ENCODE measurements around the gene SORCS2.

The SORCS2 gene

DNA sequence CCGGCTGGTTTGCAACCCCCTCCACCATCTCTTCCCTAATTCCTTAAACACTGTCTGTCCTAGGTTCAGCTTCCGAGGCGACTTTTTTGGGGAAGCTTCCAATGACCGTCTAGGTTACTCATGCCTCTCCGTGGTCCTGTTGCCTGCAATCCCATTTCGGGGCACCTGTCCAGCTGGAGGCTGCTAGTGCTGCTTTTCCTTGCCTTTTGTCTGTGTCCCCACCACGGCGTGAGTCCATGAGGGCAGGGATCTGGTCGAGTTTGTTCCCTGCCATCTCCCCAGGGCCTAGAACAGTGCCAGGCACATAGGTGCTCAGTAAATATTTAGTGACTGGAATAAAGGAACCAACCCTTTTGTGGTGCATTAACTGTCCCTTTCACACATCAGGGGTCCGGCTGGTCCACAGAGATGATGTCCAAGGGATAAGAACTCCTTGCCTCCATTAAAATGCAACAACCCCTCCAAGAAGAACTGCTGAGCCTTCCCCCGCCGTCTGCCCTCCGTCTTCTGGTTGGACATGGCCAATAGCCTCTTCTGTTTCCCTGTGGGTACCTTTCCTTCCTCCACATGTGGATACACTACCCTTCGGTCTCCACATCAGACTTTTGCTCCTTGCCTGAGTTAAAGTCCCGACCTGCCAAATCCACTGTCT lies 5.7 kb upstream of the SORCS2 start:
- DNase-seq (ENCODE audit: low read depth) = no peak

DNA sequence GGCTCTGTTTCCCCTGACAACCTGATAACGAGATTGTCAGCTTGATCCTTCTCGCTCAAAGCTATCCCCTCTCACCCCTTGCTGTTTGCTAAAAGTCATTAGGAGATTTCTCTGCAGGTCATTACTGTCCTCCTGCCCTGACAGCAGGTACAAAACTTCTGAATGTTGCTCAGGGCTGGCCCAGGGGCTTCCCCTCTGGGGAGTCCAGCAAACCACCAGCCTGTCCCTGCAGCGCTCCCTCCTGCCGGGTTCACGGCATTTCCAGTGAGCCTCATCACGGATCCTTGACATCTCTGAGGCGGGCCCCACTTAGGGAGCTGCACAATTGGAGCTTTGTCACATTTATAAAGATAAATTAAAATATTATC lies 5.2 kb upstream of the SORCS2 start:
- no peak for DNase-seq (ENCODE audit: low read depth)

DNA sequence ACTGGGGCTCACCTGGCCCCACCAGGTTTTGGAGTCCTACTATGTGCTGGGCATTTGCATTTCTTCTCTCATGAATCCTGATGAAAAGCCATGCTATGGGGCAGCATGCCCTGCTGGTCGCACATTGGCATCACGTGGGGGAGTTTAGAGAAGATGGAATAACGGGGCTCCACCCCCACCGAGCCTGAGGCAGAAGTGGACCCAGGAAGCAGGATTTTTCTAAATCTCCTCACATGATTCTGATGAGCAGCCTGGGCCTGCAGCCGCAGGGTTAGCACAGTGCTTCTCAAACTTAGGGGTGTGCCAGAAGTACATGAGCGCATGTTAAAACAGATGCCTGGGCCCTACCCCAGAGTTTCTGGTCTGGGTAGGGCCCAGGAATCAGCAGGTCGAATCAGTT lies 4.6 kb upstream of the SORCS2 start:
- DNase-seq (ENCODE audit: low read depth) = no peak

DNA sequence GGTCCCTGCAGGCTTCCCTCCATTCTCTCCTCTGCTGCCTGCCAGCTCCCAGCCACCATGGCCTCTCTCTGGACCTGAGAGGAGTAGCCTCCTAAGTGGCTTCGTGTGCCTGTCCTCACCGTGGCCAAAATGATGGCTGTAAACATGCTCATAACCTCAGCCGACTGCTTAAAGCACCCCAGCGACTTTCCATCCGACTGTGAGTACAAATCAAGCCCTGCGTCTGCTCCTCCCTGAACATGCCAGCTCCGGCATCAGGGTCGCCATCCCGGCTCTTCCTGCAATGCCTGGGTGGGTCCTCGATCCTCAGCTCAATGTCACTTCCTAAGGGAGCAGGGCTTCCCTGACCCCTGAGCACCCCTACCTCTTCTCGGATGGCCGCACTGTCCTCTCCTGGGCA lies 3.3 kb upstream of the SORCS2 start:
- DNase-seq (ENCODE audit: low read depth) = no peak

DNA sequence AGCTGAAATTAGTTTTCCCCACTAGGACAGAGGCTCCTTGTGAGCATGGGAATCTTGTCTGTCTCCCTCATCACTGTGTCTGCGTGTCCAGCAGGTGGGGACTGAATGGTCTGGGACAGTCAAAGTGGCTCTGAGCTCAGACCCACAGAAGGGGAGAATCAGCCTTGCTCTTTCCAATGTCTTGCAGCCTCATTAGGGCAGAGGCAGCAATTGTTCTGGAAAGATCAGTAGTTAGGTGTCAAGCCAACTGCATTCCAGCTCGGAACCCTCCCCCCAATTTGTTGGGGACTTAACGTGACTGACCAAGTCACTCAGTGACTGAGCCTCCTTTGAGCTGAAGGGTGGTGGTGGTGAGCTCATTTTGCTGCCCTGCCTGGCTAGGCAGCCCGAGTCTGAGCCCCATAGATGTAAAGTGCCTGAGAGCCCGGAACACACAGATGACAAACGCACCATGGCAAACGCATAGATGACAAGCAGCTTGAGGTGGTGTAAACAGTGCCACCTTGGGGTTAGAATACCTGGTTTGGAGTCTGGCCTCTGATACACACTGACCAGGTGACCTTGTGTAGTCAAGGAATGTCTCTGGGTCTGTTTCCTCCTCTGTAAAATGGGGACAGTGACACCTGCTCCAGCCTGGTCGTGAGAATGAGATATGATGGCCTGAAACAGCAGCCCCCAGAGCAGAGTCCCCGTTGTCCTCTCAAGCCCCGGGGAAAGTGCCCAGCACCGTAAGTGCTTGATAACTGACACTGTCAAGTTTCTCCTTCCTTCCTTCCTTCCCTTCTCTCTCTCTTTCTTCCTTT lies 2.7 kb upstream of the SORCS2 start:
- no peak for DNase-seq (ENCODE audit: low read depth)

DNA sequence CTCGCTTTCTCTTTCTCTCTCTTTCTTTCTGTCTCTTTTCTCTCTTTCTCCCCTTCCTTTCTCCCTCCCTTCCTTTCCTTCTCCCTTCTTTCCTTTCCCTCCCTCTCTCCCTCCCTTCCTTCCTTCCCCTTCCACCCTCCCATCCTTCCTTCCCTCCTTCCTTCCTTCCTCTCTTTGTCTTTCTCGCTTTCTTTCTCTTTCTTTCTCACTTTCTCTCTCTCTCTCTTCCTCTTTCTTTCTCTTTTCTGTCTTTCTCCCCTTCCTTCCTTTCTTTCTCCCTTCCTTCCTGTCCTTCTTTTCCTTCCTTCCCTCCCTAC lies 2.1 kb upstream of the SORCS2 start:
- no peak for DNase-seq (ENCODE audit: low read depth)

DNA sequence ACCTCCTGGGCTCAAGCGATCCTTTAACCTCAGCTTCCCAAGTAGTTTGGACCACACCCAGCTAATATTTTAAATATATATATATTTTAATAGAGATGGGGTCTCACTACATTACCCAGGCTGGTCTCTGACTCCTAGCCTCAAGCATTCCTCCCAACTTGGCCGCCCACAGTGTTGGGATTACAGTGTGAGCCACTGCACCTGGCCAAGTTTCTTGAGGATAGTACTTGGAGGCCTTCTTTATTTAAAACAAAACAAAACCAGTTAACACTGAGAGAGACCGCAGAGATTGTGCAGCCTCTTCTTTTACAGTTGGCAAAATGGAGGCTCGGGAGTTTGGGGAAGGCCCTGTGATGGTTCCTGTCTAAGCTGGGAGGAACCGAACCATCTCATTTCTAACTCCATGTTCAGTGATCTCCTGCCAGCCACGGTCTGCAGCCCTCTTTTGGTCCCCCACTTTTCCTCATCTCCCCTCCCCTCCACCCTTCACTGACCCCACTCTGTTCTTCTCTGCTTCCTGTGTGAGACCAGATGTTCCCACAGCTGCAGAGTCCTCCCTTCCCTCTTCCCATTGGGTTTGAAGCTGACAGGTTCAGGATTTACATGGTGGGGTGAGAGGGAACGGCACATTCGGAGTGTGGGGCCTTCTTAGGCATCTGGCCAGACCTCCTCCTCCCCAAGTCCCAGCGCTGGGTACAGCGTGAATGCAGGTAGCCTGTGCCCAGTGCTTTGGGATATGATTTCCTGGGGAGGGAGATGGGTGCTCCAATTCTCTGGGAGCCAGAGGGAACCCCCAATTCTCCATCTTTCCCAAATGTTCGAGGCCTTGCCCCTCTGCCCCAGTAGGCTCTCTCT lies 1.4 kb upstream of the SORCS2 start:
- no peak for DNase-seq (ENCODE audit: low read depth)

DNA sequence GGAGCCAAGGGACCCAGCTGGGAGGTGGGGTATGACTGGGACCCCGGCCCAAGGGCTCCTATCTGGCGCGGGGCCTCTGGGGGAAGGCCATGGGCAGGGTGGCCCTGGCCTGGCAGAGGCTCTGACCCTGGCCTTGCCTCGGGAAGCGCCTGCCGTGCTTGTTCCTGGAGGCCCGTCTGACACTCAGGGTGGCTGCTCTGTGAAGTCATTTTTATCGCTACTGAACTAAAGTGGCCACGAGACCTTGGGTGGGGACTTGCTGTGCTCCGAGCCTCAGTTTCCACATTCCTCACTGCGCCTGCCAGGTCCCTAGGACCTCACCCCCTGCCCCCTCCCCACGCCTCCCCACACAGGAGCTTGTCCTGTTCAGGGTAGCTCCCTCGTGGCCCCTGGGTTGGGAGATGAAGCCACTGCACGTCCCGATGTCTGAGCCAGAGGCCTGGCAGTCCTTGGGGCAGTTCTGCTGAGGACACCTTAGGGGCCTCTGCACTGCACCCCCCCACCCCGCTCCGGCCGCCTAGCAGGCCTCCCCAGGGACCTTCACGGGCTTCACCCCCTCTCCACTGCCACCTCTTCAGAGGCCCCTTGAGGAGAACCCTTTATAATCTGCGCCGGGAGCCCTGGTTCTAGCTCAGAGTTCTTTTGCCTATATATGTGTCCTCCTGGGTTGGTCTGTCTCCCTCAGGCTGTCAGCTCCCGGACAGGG lies 639 bp upstream of the SORCS2 start:
- no peak for DNase-seq (ENCODE audit: low read depth)

DNA sequence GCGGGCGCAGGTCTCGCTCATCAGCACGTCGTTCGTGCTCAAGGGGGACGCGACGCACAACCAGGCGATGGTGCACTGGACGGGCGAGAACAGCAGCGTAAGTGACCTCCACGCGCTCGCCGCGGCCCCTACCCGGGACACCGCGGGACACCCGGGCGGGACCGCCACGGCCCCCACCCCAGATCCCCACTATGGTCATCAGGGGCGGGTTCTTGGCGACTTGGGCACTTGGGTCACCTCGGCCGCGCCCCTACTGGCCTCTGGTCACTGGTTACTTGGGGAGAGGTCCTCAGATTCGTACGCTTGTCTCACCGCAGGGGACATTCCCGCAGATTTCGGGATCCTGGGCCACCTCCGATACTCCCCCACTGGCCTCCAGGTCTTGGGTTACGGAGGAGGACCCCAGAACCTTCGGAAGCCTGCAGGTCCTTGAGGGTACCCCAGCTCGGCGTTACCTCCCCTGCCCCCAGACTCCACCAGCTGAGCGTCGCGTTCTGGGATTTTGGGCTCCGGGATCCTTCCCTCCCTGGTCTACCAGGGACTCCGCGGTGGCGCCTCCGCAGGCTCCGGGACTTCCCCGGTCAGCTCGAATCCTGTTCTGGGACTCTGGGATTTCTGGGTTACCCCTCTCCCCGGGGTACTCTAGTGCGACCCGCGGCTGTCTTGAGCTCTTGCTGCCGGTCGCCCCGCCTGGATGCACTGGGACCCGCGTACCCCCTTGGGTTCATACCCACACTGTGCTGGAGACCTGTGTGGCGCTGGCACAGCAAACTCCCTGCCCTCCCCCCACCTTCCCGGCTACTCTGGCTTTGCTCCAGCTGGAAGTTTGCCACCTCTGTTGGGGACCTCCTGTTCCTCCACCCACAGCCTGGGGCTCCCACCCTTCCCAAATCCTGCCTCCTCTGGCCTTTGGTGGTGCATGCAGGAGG lies 956 bp downstream of the SORCS2 start:
- no peak for DNase-seq (ENCODE audit: low read depth)

DNA sequence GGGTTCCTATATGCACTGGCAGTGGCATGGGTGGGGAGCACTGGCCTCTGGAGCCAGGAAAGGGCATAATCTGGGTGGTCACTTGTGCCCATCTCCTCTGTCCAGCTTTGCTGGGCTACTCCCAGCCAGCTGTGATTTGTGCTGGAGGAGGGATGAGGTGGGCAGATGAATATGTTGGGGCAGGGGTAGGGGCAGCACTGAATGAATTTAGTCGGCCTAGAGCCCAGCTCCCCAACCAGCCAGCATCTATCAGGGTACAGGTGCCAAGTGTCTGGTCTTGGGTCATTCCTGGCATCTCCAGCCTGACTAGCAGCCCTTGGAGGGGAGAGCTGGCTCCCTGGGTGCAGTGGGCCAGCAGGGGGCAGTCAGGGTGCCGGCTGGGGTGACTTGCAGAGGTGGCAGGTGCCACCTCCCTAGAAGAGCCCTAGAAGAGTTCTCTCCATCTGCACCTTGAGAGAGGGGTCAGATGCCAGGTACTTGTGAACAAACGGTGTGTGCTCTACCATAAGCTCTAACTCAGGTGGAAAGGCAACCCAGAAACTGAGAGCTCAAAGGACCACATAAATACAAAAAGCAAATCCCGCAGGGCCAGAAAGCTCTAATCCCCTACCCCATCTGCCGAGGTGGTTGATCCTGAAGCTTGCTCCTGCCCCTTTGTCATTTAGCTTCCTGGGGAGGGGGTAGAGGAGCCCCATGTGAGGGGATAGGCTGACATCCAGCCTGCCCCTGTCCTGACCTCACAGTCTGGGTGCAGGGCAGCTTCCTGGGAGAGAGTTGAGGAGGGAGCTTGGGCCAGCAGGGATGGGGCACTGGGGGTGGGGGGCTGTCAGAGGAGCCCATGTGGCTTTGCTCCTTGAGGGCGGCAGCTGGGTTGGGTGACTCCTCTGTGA lies 2.2 kb downstream of the SORCS2 start:
- peak; percentile 39 for DNase-seq (ENCODE audit: low read depth)

DNA sequence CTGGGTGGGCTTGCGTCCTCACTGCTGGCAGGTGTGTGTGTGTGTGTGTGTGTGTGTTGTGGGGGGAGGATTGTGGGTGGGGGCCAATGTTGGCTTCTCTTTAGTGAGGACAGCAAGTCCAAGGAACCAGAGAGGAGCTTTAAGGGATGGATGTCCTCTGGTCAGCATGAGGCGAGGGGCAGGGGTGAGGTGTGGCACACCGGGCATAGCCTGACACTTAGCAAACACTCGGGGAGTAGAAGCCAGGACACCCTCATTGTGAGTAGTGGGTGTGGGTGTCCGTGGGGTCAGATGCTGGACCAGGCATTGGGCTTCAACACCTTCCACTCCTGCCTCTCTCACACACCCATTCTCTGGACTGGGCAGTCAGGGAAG lies 2.8 kb downstream of the SORCS2 start:
- no peak for DNase-seq (ENCODE audit: low read depth)

DNA sequence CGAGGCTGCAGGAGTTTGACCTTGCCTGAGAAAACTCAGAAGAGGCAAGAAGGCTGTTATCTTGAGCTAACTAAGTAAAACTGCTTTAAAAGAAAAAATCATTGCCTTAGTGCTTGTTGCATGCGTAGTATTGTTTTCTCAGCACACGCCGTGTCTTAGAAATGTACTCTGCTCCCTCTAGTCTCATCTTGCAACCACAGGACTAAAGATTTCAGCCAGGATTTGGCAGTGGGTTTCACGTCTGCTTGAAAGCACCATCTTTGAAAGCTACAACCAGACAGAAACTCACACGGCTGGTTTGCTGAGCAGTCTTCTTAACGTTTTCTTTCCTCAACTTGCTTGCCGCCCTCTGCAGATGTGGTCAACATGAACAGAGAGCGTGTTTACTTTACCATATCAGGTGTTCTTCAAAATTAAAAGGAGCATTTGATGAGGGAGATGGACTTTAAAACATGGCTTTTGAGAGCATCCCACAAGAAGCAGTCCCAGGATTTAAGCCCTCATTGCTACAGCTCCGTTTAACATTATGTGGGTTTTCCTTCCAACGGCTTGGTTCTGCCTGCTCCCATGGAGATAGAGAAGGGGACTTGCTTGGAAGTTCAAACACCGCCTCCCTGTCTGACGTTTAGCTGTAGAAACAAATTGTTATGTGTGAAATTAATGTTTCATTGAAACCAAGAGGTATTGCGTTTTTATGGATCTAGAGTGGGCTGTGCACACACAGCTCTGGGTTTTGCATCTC lies 3.4 kb downstream of the SORCS2 start:
- DNase-seq (ENCODE audit: low read depth) = peak; percentile 67

DNA sequence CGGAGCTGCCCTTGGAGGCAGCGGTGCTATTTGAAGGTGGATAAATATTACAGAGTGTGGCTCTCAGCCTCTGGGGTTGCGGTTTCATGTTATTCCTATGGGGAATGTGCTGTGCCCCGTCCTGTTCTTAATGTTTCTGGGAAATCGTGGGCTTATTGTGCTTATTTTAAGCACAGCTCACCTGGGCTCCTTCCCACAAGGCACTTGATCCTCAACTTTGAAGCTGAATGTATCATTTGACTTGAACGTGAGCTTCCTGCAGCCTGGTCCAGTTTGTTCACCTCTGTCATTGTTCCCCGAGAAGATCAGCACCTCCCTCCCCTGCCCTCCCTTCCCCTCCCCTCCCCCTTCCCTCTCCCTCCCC lies 3.9 kb downstream of the SORCS2 start:
- no peak for DNase-seq (ENCODE audit: low read depth)

DNA sequence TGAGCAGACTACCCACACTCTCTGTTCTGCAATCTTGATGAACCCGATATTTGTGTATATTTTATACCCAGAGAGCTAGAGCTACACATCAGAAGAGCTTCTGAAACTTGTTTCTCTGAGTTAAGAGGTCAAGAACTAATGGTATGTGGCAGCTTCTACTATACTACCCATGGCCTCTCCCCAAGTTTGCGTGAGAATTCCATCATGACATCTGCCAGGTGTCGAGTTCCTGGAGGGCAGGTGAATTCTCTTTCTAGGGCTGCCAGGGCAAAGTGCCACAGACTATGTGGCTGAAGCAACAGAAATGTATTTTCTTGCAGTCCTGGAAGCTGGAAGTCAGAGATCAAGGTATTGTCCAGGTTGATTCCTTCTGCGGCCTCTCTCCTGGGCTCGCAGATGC lies 4.4 kb downstream of the SORCS2 start:
- DNase-seq (ENCODE audit: low read depth) = no peak

DNA sequence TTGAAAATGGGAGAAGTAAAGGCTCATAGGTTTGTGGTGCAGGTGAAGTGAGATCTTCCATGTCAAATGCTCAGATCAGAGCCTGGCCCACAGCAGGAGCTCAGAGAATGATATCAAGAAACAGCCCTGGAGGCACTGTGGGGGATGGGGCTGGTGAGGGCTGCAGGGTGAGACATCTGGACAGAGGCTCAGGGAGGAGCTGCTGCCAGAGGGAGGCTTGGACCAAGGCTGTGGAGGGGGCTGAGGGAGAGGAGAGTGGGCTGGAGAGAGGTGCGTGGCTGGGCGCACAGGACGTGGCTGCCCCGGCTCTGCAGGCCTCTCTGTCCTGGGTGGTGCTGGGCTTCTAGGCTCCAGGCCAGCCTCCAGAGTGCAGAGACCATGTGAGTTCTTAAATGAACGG lies 5.6 kb downstream of the SORCS2 start:
- DNase-seq (ENCODE audit: low read depth) = no peak

DNA sequence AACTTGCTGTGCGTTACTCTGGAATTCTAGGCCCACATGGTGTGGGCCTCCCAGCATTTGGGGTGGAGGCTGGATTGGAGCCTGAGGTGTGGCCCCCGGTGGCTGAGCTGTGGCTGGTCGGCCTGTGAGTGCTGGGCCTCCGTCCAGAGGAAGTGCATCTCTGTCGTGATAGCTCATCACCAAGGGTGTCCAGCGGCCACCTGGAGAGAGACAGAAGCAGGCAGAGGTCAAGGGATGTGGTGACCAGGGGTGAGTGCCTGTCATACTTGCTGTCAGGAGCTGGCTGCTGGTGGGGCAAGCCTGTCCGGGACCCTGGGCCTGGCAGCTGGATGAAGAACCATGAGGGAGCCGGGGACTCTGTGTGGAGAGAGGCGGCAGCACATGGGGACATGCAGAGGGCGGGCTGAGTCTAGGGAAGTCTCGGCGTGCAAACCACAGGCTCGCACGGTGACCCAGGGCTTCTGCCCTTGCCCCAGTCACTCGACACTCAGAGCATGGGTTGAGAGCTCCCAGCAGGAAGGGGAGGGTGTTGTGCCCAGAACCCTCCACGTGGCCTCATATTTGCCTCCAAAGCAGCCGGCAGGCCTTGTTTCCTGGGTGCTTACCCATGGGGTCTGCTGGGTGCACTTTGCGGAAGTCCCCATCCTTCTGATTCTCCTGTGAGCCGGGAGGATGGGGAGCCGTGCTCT lies 6.2 kb downstream of the SORCS2 start:
- no peak for DNase-seq (ENCODE audit: low read depth)

DNA sequence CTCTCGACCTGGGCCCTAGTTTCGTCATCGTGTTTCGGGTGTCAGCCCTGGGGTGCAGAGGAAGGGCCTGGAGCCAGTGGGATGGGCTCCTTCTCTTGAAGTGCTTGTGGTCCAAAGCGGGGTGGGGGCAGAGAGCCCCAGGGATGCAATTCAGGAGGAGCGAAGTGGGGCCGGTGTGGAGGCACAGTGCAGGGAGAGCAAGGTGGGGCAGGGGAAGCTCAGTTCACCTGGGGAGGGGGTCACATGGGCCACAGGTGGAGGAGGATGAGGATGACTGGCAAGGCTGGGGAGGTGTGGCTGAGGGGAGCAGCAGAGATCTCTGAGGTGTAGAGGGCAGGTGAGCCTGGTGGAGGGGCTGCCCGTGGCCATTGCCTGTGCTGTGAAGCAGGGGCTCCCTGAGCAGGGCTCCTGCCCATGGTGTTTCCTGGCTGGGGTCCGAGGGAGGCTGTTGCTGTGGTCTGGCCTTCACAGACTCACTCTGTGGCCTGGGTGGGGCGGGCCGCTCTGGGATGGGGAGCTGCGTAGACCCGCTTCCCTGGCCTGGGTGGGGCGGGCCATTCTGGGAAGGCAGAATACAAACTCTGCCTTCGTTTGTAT lies 6.9 kb downstream of the SORCS2 start:
- no peak for DNase-seq (ENCODE audit: low read depth)

DNA sequence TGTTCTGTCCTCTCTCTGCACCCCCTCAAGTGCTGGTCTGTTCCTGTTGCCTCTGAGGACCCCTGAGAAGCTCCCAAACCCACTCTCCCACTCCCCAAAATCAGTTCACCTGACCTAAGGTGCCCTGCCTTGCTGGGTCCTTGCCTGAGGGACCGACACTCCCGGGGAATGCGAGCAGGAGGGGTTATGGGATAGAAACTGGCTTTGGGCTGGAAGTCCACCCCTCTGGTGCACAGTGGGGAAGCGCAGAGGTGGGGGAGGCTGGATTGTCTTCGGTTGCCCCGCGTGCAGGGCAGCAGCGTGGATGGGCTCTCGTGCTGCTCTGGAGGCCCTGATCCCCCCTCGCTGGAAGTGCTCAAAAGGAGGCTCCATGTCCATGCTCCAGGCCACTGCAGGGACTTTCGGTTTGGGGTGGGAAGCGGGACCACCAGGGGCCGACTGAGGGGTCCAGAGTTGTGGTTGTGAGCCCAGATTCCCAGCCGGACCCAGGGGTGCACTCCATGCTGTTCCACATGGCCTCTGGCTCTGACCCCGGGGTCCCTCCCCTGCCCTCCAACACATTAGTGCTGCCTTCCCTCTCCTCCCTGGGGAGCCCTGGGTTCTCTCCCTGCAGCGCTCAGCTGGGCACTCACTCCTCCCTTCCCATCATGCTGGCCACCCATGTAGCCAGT lies 7.6 kb downstream of the SORCS2 start:
- DNase-seq (ENCODE audit: low read depth) = no peak
